Fibroblast of lung (primary cell): ENCODE data around the gene DNAAF3.

Source experiments
- CTCF ChIP-seq, 2 donors: IDR thresholded peaks in 1 of 2; conservative IDR thresholded peaks in 1 of 2; 1 replicate in 1 of 2; 2 replicates in 1 of 2; pipeline ENCODE4 v1.5.1; 2011 to 2012; ENCODE audit warnings: low read length in 2 of 2, control low read depth in 1 of 2, inconsistent platforms in 1 of 2, low read depth in 1 of 2, mild to moderate bottlenecking in 1 of 2
- EZH2 ChIP-seq: IDR thresholded peaks from 2 replicates; pipeline ENCODE4 v1.5.1; 2012; ENCODE audit warnings: low read length, control low read depth, mild to moderate bottlenecking; ENCODE audit errors: missing control alignments

GRCh38 chr19:55153652-55154264 lies 12.7 kb downstream of the DNAAF3 start:
- TF ChIP-seq CTCF (conservative IDR thresholded peaks at IDR 0.05 in 1 of 2, IDR thresholded peaks at IDR 0.05 in 1 of 2; ENCODE audit: low read depth in 1 of 2, low read length in 2 of 2) (no peak), EZH2 (no peak)
